A549 (cell line): Measurements from ENCODE around the gene GGACT. TPM values are rescaled to one million over a fixed set of nuclear protein-coding genes. Genes with fewer than 3 reads are reported as not detected.

Experiments used
- ATAC-seq, 2 experiments: fragments of 200-7000 bp in 1 of 2; fragments of >200 bp in 1 of 2; cut with Nextera tagmentation in 1 of 2; cut with Tn5 transposase in 1 of 2; 3 replicates each; pipeline versions ENCODE4 v1.8.0 to v1.9.1; 2018 to 2020; ENCODE audit warnings: mild to moderate bottlenecking in 1 of 2, moderate library complexity in 1 of 2
- CTCF ChIA-PET: fragments of 300-600 bp; sonication (Branson Sonifier 250); formaldehyde crosslinking; extraction: SDS; loops from one replicate; lab custom pipeline; 2021; ENCODE audit warnings: antibody characterized with exemption, inconsistent platforms; lab: Yijun Ruan, JAX
- POLR2A ChIA-PET: fragments of 350-600 bp; formaldehyde crosslinking; extraction: SDS; loops from one replicate; lab custom pipeline; 2021; ENCODE audit warnings: antibody characterized with exemption, inconsistent platforms; lab: Yijun Ruan, JAX
- DNase-seq, 2 experiments: peaks; one replicate each; pipeline versions ENCODE4 v3.0.0 to v3.0.0-alpha.2; 2011 to 2016; ENCODE audit warnings: low read depth in 1 of 2, low spot score in 1 of 2
- FAIRE-seq: peaks from 2 replicates; lab custom pipeline; 2011; peaks lifted over from hg19 to GRCh38; lab: Jason Lieb, UNC
- H3K27ac ChIP-seq, 2 experiments: fragments of >200 bp; sonication (Bioruptor Twin); formaldehyde crosslinking; 3 replicates each; pipeline ENCODE4 v1.5.1; 2016 to 2017
- H3K4me1 ChIP-seq: fragments of >200 bp; sonication (Bioruptor Twin); formaldehyde crosslinking; 3 replicates; pipeline ENCODE4 v1.6.1; 2016
- H3K4me2 ChIP-seq: fragments of >200 bp; sonication (Bioruptor Twin); formaldehyde crosslinking; 3 replicates; pipeline ENCODE4 v1.6.1; 2016
- H3K4me3 ChIP-seq: fragments of >200 bp; sonication (Bioruptor Twin); formaldehyde crosslinking; 3 replicates; pipeline ENCODE4 v1.5.1; 2016
- H3K9me3 ChIP-seq: fragments of >200 bp; sonication (Bioruptor Twin); formaldehyde crosslinking; 3 replicates; pipeline ENCODE4 v1.6.1; 2016
- CBX2 ChIP-seq: fragments of 200-600 bp; sonication (generic); IDR thresholded peaks from 2 replicates; pipeline ENCODE4 v1.6.1; 2016; ENCODE audit warnings: low read depth, mild to moderate bottlenecking, borderline replicate concordance
- CHD2 ChIP-seq: fragments of 150-350 bp; IDR thresholded peaks from 2 replicates; pipeline ENCODE4 v1.6.1; 2014; ENCODE audit warnings: low read length; ENCODE audit not compliant: partially characterized antibody
- CHD4 ChIP-seq: fragments of 200-600 bp; sonication (generic); IDR thresholded peaks from 2 replicates; pipeline ENCODE4 v1.6.1; 2016; ENCODE audit warnings: antibody characterized with exemption, mild to moderate bottlenecking, borderline replicate concordance
- EHF ChIP-seq: fragments of 250-450 bp; sonication (Bioruptor Pico); IDR thresholded peaks from 2 replicates; pipeline ENCODE4 v1.5.0; 2020; ENCODE audit warnings: mild to moderate bottlenecking
- EHMT2 ChIP-seq: fragments of 200-600 bp; sonication (generic); IDR thresholded peaks from 2 replicates; pipeline ENCODE4 v1.6.1; 2016; ENCODE audit warnings: antibody characterized with exemption, low read depth, mild to moderate bottlenecking, moderate library complexity
- FOSB ChIP-seq: fragments of 250-450 bp; sonication (Bioruptor Pico); IDR thresholded peaks from 2 replicates; pipeline ENCODE4 v1.5.0; 2020; ENCODE audit warnings: mild to moderate bottlenecking, moderate library complexity
- FOXS1 ChIP-seq: fragments of 250-450 bp; sonication (Bioruptor Pico); IDR thresholded peaks from 2 replicates; pipeline ENCODE4 v1.5.0; 2020; ENCODE audit warnings: mild to moderate bottlenecking, moderate library complexity
- HEYL ChIP-seq: fragments of 250-450 bp; sonication (Bioruptor Pico); IDR thresholded peaks from 2 replicates; pipeline ENCODE4 v1.8.0; 2021; ENCODE audit warnings: mild to moderate bottlenecking, moderate library complexity
- HOXA7 ChIP-seq: fragments of 250-450 bp; sonication (Bioruptor Pico); IDR thresholded peaks from 2 replicates; pipeline ENCODE4 v1.5.0; 2020; ENCODE audit warnings: mild to moderate bottlenecking, moderate library complexity
- JUNB ChIP-seq: fragments of >200 bp; sonication (Bioruptor Twin); formaldehyde crosslinking; IDR thresholded peaks from 2 replicates; pipeline ENCODE4 v1.6.1; 2016
- MAZ ChIP-seq: fragments of 150-350 bp; IDR thresholded peaks from 2 replicates; pipeline ENCODE4 v1.6.1; 2014; ENCODE audit warnings: antibody characterized with exemption, low read depth, low read length, borderline replicate concordance
- NR3C1 ChIP-seq: fragments of >200 bp; sonication (Bioruptor Twin); formaldehyde crosslinking; IDR thresholded peaks from 3 replicates; pipeline ENCODE4 v1.6.1; 2017
- RCOR1 ChIP-seq: fragments of 150-350 bp; IDR thresholded peaks from 2 replicates; pipeline ENCODE4 v1.6.1; 2014; ENCODE audit warnings: antibody characterized with exemption, low read length, low read depth
- RFX5 ChIP-seq: fragments of 450-650 bp; IDR thresholded peaks from 2 replicates; pipeline ENCODE4 v1.7.1; 2014; ENCODE audit warnings: antibody characterized with exemption, mild to moderate bottlenecking, moderate library complexity
- TFCP2L1 ChIP-seq: fragments of 250-450 bp; sonication (Bioruptor Pico); IDR thresholded peaks from 2 replicates; pipeline ENCODE4 v1.5.0; 2021; ENCODE audit warnings: mild to moderate bottlenecking
- TP53 ChIP-seq: fragments of 250-450 bp; sonication (Bioruptor Pico); IDR thresholded peaks from 2 replicates; pipeline ENCODE4 v1.5.0; 2021; ENCODE audit warnings: mild to moderate bottlenecking, moderate library complexity
- WGBS: methylation state at CpG from one replicate; pipeline ENCODE4 v1.1.6; 2017; ENCODE audit errors: missing lambda C conversion rate; 5-methylcytosine and 5-hydroxymethylcytosine counted together
- polyA plus RNA-seq, 4 experiments: library from polyadenylated mRNA; depleted of rRNA in 3 of 4; stranded (reverse); fragments of >200 nt; fragmentation: RNase III in 1 of 4; extraction: RNeasy Plus Mini Kit Qiagen cat#74134 plus additional on column Dnase treatment in 1 of 4; gene quantifications; 2 replicates in 3 of 4; 3 replicates in 1 of 4; pipeline ENCODE4 v1.2.3, GENCODE V29; 2011 to 2017
- TF ChIP-seq, protein P1 (sequence below): fragments of 250-450 bp; sonication (Bioruptor Pico); IDR thresholded peaks from 2 replicates; pipeline ENCODE4 v1.5.0; 2021; ENCODE audit warnings: mild to moderate bottlenecking, moderate library complexity, borderline replicate concordance
- TF ChIP-seq, protein P2 (sequence below): IDR thresholded peaks from 2 replicates; pipeline ENCODE4 v1.6.1; 2012; ENCODE audit warnings: low read depth, borderline replicate concordance
- TF ChIP-seq, protein P3 (sequence below): IDR thresholded peaks from 2 replicates; pipeline ENCODE4 v1.6.1; 2012

The GGACT gene
- polyA plus RNA-seq, 2 of the 4 experiments (the other 2 are of a cell fraction) = 2.7 to 8.6 TPM

DNA sequence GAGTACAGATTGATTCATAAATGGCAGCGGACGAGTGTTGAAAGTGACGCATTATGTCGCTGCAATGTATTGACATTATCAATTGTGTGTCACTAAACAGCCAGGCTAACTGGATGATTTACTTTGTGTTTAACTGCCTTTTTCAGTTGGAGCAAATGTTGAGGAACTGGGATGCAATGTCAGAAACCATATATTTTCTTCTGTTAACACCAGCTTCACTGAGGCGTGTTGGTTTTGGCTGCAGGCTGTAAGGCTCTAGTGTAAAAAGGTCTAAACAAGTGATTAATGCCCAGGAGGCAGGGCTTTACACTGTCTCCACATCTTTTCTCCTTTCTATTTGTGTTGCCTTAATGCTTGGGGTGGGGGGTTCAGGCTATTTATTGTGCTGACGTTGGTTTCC is 80.1 kb downstream of the GGACT start:
- TF ChIP-seq TP53 = no peak
- no peak for TF ChIP-seq HEYL (CRISPR knock-in tag)
- no peak for TF ChIP-seq RCOR1
- no peak for TF ChIP-seq HOXA7 (CRISPR knock-in tag)
- no peak for TF ChIP-seq CHD4
- TF ChIP-seq, protein P1, sequence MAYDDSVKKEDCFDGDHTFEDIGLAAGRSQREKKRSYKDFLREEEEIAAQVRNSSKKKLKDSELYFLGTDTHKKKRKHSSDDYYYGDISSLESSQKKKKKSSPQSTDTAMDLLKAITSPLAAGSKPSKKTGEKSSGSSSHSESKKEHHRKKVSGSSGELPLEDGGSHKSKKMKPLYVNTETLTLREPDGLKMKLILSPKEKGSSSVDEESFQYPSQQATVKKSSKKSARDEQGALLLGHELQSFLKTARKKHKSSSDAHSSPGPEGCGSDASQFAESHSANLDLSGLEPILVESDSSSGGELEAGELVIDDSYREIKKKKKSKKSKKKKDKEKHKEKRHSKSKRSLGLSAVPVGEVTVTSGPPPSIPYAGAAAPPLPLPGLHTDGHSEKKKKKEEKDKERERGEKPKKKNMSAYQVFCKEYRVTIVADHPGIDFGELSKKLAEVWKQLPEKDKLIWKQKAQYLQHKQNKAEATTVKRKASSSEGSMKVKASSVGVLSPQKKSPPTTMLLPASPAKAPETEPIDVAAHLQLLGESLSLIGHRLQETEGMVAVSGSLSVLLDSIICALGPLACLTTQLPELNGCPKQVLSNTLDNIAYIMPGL = no peak
- no peak for TF ChIP-seq FOSB (CRISPR knock-in tag)
- TF ChIP-seq RFX5 = no peak
- no peak for TF ChIP-seq NR3C1
- no peak for TF ChIP-seq CHD2
- CTCF ChIA-PET = no interaction called here
- POLR2A ChIA-PET = no interaction called here
- H3K9me3 ChIP-seq = no peaks in the 10 kb centered on the region
- FAIRE-seq = no peak
- H3K4me3 ChIP-seq = no peak overlapping the region
- peaks cover 4% of the 10 kb centered on the region for H3K4me1 ChIP-seq
- no peak overlapping the region for H3K27ac ChIP-seq
- DNase-seq = no peak
- H3K4me2 ChIP-seq = no peak overlapping the region
- 82% methylated on average over 6 of the region's 6 CpGs for WGBS
- no peak for ATAC-seq

DNA sequence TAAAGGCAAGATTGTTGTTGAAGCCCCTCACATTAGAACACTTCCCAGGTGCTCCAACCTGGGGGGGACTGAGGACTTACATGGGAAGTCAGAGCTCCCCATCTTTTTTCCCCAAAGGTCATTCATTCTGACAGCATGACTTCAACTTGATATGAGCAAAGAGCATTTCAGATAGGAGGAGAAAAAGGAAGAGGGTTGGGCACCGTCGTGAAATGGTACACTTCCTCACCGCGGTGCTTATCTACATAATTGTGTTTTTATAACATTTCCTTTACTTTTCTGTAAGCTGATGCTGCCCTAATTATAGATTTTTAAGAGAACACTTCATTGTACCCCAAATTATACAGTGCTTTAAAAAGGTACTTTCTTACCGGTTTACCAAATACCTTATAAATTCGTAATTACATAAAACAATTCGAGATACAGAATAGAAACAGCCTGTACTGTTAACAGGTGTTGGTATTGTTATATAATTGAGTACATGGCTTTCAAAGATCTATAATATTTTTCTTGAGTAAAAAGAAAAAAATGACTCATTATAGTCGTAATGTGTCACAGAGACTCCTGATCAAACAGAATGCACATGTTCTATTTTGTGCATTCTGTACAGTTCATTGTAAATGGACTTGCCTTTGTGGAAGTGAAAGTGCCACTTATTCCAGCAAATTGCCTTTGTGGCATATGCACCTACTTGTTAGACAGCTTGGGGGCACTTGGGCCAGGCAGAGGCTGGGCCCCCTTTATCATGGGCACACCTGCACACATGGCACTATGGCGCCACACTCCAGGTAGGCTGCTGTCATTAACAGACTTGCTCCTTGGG is 81.8 kb downstream of the GGACT start:
- 94% methylated on average over 9 of the region's 9 CpGs for WGBS
- FAIRE-seq = no peak
- TF ChIP-seq EHMT2 = no peak
- TF ChIP-seq TFCP2L1 (CRISPR knock-in tag) = no peak
- TF ChIP-seq NR3C1 = no peak
- no peak for TF ChIP-seq JUNB
- TF ChIP-seq CBX2 = no peak
- TF ChIP-seq EHF = no peak
- TF ChIP-seq, protein P2, sequence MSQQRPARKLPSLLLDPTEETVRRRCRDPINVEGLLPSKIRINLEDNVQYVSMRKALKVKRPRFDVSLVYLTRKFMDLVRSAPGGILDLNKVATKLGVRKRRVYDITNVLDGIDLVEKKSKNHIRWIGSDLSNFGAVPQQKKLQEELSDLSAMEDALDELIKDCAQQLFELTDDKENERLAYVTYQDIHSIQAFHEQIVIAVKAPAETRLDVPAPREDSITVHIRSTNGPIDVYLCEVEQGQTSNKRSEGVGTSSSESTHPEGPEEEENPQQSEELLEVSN = no peak
- TF ChIP-seq FOXS1 (CRISPR knock-in tag) = no peak
- no peak for TF ChIP-seq MAZ
- no peak for TF ChIP-seq RCOR1
- TF ChIP-seq, all 56 proteins: peak for 0
- H3K4me3 ChIP-seq = no peak overlapping the region
- no peak overlapping the region for H3K27ac ChIP-seq
- H3K4me2 ChIP-seq = no peak overlapping the region
- ATAC-seq = no peak
- CTCF ChIA-PET = interaction anchor here (0.9 kb wide), 2 partner anchors 8 to 525 kb away, joined by 3 read pairs; partner anchors contain the start of gene ZIC2
- no peak for DNase-seq
- POLR2A ChIA-PET = no interaction called here
- no peaks in the 10 kb centered on the region for H3K4me1 ChIP-seq
- H3K9me3 ChIP-seq = no peaks in the 10 kb centered on the region

DNA sequence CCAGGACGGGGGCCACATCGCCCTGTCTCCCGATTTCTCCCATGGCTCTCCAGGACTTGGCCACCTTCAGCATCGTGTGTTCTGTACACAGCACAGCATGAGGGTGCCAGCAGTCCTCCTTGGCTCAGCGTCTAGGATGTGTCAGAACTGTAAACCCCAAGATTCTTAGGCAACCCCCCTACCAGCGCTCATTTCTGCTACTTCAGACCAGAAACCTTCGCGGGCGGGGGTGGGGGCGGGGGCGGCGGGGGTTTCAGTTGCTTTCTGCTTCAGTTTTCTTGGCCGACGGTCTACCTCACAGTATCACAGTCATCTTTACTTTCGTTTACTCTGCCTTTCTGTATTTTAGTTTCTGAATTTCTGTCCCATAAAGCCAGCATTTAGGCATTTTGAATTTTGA is 82.4 kb downstream of the GGACT start:
- 95% methylated on average over 10 of the region's 15 CpGs for WGBS
- TF ChIP-seq RCOR1 = no peak
- no peak for TF ChIP-seq MAZ
- TF ChIP-seq, protein P3, sequence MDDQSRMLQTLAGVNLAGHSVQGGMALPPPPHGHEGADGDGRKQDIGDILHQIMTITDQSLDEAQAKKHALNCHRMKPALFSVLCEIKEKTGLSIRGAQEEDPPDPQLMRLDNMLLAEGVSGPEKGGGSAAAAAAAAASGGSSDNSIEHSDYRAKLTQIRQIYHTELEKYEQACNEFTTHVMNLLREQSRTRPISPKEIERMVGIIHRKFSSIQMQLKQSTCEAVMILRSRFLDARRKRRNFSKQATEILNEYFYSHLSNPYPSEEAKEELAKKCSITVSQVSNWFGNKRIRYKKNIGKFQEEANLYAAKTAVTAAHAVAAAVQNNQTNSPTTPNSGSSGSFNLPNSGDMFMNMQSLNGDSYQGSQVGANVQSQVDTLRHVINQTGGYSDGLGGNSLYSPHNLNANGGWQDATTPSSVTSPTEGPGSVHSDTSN = no peak
- FAIRE-seq = no peak

More for the DNA sequence above, 82.4 kb downstream of the GGACT start:
- ATAC-seq (no peak), DNase-seq (no peak)
- Histone ChIP-seq H3K4me3 (no peak overlapping the region), H3K4me2 (no peak overlapping the region), H3K4me1 (no peaks in the 10 kb centered on the region), H3K9me3 (no peaks in the 10 kb centered on the region), H3K27ac (no peak overlapping the region)
- ChIA-PET POLR2A (no interaction called here), CTCF (interaction anchor here (0.9 kb wide), 1 partner anchor 8 kb away, joined by 3 read pairs; no protein-coding TSS in a partner anchor)
